OCI-LY1 (cell line): Measurements from ENCODE around the gene CUEDC1.

ENCODE experiments used
- EZH2 ChIP-seq: fragments of 200-600 bp; sonication (generic), shearing (Covaris generic); IDR thresholded peaks from 2 replicates; pipeline ENCODE4 v1.8.0; 2017; ENCODE audit warnings: borderline replicate concordance, mixed run types, mild to moderate bottlenecking, antibody characterized with exemption, low read length, moderate library complexity, mixed read lengths
- TF ChIP-seq, protein P1 (sequence below): fragments of 200-600 bp; sonication (generic), shearing (Covaris generic); IDR thresholded peaks from 2 replicates; pipeline ENCODE4 v1.5.1; 2017; ENCODE audit warnings: mild to moderate bottlenecking, antibody characterized with exemption, low read length, moderate library complexity, mixed read lengths

DNA sequence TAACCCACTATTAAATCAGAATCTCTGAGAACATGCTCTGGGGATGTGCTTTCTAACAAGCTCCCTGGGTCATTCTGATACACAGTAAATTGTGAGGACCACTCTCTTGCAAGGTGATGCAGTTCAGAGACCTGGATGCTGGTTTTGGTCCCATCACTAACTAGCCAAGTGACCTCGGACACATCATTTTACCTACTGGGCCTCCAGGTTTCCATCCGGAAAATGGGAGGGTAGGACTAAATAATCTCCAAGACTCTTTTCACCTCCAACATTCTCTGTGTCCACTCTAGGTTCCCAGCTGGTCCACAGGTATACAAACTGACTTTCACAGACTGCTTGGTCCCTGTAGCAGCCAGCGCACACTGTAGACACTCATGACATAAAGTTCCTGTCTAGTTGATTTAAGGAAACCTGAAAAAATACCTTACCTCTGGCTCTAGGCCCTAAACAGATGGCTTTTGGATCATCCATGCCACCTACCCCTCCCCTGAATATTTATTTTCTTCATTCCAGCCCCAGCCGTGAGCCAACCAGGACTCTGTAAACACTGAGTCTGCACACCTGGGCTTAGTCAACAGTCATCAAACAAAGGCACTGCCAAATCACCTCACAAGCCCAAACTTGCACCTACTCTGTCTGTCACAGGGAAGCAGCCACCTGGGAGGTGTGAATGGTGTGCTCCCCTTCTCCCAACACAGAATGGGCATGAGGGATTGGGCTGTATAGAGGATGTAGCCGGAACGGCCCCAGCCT is 54.0 kb downstream of the CUEDC1 start:
- TF ChIP-seq, protein P1, sequence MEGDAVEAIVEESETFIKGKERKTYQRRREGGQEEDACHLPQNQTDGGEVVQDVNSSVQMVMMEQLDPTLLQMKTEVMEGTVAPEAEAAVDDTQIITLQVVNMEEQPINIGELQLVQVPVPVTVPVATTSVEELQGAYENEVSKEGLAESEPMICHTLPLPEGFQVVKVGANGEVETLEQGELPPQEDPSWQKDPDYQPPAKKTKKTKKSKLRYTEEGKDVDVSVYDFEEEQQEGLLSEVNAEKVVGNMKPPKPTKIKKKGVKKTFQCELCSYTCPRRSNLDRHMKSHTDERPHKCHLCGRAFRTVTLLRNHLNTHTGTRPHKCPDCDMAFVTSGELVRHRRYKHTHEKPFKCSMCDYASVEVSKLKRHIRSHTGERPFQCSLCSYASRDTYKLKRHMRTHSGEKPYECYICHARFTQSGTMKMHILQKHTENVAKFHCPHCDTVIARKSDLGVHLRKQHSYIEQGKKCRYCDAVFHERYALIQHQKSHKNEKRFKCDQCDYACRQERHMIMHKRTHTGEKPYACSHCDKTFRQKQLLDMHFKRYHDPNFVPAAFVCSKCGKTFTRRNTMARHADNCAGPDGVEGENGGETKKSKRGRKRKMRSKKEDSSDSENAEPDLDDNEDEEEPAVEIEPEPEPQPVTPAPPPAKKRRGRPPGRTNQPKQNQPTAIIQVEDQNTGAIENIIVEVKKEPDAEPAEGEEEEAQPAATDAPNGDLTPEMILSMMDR: no peak
- no peak for TF ChIP-seq EZH2
